HG02970 (cell line): Measurements from ENCODE around the gene IL32.

ENCODE experiments used
- ATAC-seq: cut with Tn5 transposase; IDR thresholded peaks from one replicate; pipeline ENCODE4 v1.9.1; 2021; ENCODE audit warnings: mild to moderate bottlenecking, moderate library complexity, moderate number of reproducible peaks; ENCODE audit not compliant: unreplicated experiment, low FRiP score

Gene IL32, protein sequence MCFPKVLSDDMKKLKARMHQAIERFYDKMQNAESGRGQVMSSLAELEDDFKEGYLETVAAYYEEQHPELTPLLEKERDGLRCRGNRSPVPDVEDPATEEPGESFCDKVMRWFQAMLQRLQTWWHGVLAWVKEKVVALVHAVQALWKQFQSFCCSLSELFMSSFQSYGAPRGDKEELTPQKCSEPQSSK

DNA sequence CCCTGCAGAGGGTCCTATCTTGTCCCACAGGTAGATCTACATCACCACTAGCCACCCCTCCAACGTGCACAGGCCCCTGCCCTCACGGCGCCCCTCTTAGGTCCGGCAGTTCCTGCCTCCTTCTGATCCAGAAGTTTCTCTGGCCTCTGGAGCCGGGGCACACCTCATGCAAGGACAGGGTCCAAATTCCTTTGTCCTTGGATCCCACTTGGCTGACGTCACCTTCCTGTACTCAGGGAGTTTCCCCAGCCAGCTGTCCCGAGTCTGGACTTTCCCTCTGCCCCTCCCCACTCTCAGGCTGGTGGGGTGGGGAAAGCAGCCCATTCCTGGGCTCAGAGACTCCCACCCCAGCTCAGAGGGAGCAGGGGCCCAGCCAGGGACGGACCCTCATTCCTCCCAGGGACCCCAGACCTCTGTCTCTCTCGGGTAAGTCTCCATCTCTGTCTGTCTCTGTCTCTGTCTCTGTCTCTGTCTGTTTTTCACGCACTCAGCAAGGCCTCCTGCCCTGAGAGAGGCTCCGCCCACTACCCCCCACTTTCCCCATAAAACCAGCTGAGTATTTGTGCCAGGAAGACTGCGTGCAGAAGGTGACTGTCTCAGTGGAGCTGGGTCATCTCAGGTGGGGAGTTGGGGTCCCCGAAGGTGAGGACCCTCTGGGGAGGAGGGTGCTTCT, at the start of gene IL32:
IL32 (plus strand) TSS at position 572 of the 673 bp plus-strand sequence. CDS start 172 bp downstream, outside the sequence.
- ATAC-seq = no peak

DNA sequence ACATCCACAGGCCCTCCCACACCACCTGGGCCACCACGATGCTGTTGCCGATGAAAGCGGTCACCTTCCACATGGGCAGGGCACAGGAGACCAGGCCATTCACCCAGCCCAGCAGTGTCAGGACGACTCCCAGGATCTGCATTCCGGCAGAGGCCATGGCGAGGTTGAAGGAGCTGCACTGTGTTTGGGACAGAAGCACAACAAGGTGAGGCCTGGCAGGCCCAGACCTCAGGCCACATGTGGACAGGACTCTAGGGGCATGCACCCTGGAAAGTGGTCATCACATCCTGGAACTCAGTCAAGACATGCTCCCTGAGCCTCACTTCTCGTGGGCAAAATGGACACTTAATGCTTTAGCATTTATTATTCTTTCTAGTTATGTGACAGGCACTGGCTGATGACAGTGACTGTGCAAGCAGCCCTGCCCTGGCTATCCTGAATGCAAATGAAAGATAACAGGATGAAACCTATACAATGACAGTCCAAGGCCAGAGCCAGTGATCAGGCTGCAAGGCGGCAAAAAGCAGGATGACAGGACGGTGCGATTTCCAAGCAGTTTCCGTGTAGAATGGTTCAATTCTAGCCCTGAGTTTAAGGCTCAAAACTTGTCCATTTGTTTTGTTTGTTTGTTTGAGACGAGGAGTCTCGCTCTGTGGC, 49.4 kb upstream of the IL32 start:
- ATAC-seq = no peak

DNA sequence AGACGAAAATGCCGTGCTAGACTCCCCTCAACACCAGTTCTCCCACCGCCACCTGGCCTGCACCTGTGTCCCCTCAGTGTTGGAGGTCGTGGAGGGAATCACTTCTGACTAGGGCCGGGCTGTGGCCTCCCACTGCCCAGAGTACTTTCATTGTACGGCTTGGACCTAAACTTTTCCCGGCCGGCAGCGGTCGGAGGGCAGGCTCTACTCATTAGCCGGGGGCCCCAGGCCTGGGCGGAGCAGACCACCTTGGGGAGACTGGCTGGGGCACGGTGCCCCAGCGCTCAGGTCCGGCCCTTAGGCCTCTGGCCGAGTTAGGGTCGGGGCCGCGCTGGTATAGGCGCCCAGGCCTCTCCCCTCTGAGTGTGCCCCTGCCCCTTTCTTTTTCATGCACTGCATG, 48.1 kb upstream of the IL32 start:
- no peak for ATAC-seq

DNA sequence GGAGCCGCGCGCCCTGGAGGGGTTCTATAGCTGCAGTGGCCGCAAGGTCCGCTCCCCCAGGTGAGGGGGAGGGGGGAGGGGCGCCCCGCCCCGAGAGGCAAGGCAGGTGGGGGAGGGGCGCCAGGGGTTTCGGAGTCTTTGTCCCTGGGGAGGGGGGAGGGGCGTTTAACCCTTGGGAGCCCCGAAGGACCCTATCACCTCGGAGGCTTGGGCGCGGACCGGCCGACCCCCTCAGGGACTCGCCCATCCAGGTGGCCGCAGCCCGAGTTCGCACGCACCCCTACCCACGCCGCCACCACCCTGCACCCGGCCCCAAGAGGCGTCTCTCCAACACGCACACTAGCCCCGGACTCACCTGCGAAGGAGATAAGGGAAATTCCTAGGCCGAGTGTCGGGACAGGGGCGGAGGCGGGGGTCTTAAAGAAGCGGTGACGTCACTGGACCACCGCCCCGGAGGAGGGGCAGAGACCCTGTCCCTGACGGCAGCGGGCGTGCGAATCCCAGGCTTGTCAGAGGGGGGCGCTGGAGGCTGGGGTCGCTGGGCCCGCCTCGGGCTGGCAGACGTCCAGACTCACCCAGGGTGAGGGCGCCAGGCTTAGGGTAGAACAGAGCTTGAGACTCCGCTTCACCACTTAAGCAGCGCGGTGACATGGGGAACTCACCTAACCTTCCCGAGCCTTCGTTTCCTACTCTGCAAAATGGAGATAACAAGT, 47.5 kb upstream of the IL32 start, which contains the start of gene CLDN6:
CLDN6 (minus strand) TSS at position 390 of the 713 bp plus-strand sequence. CDS start 2,162 bp downstream, outside the sequence.
- no peak for ATAC-seq

DNA sequence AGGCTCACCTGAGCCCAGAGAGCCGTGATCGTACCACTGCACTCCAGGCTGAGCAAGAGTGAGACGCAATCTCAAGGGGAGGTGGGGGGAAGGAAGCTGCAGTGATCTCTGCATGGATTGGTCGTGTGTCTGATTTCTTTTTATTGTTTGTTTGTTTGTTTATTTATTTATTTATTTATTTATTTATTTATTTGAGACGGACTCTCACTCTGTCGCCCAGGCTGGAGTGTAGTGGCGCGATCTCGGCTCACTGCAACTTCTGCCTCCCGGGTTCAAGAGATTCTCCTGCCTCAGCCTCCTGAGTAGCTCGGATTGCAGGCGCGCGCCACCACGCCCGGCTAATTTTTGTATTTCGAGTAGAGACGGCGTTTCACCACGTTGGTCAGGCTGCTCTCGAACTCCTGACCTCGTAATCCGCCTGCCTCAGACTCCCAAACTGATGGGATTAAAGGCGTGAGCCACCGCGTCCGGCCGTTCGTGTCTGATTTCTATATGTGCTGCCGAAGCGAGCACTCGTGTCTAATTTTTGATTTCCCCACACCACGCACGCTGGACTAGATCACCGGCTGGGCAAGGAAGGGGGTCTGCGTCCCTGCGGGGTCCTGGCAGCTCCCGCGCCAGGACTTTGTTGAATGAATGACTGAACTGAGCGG, 45.7 kb upstream of the IL32 start:
- no peak for ATAC-seq

DNA sequence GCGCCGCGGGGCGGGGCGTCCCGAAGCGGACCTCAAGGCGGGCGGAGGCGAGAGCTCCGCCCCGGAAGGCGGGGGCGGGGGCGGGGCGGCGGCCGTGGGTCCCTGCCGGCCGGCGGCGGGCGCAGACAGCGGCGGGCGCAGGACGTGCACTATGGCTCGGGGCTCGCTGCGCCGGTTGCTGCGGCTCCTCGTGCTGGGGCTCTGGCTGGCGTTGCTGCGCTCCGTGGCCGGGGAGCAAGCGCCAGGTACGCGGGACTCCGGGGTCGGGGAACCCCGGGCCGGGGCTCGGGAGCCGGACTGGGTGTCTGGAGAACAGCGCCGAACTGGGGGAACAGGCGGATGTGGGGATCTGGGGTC, 45.2 kb upstream of the IL32 start, which contains the start of gene TNFRSF12A:
TNFRSF12A (plus strand) TSS at position 122 of the 357 bp plus-strand sequence; CDS start at position 152, 30 bp downstream.
- ATAC-seq = no peak

DNA sequence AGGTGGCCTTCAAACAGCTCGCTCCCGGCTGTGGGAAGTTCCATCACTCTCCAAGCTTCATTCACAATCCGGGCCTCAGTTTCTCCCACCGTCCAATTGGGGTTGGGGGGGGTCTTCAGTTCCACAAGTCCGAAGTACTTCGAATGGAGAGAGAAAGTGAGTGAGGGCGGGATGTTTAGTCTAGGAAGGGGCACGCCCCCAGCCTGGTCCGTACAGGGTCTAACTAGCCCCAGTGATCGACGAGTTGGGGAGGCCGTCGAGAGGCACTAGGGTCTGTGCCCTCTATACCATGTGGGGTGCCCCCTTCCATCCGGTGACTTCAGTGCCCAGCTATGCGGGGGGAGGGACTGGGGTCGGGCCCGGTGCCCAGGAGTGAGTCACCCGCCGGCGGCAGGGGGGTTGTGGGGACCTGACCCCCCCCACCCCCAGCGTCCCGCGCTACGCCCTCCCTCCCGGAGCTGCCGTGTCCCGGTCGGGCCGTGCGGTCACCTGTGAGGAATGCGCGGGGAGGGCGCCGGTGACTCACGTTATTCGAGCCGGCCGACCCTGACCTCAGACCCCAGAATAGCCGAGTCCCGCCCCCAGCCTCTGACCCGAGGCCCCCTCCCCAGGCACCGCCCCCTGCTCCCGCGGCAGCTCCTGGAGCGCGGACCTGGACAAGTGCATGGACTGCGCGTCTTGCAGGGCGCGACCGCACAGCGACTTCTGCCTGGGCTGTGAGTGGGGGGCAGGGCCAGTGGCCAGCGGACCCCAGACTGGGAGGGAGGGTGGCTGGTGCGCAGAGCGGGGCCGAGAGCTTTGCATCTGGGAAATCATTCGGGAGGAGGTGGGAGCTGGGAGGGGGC, 44.6 kb upstream of the IL32 start:
- ATAC-seq = peak; percentile 3

DNA sequence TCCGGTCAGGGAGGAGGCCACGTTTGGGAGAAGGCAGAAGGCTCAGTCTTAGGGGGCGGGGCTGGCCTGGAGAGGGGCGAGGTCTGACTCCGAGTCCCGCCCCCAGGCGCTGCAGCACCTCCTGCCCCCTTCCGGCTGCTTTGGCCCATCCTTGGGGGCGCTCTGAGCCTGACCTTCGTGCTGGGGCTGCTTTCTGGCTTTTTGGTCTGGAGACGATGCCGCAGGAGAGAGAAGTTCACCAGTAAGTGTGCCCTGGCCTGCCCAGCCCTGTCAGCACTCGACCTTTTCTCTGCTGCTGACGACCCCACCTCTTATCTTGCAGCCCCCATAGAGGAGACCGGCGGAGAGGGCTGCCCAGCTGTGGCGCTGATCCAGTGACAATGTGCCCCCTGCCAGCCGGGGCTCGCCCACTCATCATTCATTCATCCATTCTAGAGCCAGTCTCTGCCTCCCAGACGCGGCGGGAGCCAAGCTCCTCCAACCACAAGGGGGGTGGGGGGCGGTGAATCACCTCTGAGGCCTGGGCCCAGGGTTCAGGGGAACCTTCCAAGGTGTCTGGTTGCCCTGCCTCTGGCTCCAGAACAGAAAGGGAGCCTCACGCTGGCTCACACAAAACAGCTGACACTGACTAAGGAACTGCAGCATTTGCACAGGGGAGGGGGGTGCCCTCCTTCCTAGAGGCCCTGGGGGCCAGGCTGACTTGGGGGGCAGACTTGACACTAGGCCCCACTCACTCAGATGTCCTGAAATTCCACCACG, 43.8 kb upstream of the IL32 start:
- ATAC-seq = peak; percentile 22

DNA sequence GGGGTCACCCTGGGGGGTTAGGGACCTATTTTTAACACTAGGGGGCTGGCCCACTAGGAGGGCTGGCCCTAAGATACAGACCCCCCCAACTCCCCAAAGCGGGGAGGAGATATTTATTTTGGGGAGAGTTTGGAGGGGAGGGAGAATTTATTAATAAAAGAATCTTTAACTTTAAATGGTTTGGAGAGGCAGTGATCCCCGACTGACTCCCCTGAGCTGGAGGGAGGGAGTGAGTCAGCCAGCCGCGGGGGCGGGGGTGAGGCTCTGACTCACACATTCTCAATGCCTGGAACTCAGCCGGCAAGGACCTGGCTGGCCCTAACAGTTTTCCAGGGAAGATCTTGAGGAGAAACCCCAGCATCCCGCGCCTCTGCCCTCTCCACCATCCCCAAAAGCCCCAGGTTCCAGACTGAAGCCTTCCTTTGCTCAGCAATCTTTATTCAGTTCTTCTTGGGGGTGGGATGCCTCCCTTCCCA, 43.2 kb upstream of the IL32 start:
- no peak for ATAC-seq

DNA sequence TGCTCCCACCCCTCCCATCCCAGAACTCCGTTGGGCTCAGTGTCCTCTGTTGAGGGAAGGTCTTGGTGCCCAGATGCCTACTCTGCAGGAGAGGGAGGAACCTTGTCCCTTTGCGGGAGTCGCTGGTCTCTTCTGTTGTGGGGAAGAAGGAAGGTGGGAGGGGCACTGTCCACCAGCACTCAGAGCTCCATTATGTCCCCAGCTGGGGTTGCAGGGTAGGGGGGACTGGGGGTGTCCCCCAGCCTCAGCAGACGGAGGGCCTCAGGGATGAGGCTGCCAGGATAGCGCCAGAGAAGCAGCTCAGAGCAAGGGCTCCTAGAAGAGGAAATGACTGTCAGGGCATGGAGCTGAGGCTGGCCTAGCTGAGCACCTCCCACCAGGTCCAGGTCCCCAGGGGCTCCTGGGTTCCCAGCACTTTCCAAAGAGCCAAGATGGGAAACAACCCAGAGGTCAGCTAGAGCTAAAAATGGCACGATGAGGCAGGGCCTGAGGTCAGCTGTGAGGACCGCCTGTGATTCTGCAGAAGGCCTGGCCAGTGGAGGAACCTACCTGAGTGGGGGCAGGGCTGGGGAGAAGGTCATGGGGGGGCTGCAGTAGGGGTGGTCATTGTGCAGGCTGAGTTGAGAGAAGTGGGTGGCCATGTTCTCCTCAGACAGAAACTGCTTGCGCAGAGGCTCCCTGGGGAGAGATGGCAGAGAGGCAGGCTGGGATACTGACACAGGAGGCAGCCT, 42.6 kb upstream of the IL32 start:
- ATAC-seq = no peak

DNA sequence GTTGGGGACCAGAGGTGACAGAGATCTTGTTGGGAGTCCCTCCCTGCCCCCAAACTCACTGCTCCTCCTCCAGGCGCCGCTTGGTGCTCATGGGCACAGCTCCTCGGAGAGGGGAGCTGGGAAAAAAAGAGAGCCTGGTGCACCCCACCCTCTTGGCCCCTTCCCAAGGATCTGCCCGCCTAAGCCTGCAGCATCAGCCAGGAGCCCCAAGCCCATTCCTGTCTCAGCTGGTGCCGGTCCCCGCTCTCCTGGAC, 42.1 kb upstream of the IL32 start:
- no peak for ATAC-seq

DNA sequence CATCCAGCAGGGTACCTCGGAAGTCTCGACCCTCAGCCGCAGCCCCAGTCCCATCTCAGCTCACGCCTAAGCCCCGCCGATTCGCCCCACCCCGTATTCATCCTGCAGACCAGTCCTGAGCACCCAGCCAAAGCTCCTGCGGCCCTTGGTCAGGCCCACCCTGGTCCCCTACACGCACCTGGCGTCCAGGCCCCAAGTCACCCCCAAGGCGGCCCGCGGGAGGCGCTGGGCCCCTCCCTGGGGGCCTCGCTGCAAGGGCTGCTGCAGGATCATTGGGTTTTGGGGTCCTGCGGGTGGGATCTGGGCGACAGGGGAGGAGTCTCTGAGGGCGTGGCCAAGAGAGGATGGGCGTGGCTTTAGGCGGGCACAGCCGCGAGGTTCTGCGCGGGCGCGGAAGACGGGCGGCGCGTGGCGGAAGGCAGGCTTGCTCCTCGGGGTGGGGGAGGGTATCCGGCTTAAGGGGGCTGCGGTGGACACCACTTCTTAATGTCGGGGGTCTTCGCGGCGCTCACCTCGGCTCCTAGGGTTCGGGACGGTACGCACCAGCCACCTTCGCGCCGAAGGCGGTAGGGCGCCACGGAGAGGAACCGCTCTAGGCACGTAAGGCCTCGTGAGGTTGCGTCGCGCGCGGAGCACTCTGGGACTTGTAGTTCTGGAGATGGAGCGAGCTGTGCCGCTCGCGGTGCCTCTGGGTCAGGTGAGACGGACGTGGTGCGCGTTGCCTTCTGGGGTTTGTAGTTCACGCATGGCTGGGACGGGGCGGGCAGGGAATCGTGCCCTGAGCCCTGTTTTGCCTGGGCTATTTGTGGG, 41.6 kb upstream of the IL32 start, which contains the start of the genes HCFC1R1 and THOC6:
HCFC1R1 (minus strand) TSS at position 274 of the 810 bp plus-strand sequence; CDS start at position 273, 1 bp downstream.
THOC6 (plus strand) TSS at position 367 of the 810 bp plus-strand sequence; CDS start at position 659, 292 bp downstream.
- peak; percentile 62 for ATAC-seq

DNA sequence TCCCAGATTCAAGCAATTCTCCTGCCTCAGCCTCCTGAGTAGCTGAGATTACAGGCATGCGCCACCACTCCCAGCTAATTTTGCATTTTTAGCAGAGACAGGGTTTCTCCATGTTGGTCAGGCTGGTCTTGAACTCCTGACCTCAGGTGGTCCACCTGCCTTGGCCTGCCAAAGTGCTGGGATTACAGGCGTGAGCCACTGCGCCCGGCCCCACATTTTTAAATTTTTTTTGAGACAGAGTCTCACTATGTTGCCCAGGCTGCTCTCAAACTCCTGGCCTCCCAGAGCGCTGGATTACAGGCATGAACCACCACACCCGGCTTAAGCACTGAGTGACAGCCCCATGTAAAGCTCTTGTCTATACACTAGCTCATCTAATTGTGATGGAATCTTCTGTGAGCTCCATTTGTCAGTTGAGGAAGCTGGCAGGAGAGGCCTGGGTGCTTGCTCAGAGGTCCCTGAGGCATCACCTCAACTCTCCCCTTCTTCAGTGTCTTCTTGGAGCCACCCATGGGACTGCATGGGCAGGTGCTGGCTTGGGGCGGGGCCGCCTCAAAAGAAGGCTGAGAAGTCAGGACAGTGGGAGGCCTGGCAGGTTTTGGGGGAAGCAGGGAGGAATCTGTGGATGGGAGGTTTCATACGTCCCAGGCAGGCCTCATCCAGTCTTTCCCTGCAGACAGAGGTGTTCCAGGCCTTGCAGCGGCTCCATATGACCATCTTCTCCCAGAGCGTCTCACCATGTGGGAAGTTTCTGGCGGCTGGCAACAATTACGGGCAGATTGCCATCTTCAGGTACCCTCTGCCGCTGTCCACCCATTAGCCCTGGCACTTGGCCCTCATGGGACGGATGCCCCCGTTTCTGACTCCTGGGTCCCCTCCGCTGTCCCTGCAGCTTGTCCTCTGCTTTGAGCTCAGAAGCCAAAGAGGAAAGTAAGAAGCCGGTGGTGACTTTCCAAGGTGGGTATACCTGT, 40.1 kb upstream of the IL32 start:
- no peak for ATAC-seq

DNA sequence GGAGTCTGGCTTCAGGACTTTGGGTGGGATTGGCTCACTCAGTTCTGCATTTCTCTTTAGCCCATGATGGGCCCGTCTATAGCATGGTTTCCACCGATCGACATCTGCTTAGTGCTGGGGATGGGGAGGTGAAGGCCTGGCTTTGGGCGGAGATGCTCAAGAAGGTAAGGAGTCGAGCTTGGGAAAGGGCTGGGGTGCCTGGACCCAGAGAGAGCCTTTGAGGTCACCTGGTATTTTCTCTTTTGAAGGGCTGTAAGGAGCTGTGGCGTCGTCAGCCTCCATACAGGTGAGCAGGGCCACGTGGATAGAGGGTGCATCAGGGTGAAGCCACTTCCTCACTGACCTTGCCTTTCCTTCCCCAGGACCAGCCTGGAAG, 39.4 kb upstream of the IL32 start:
- no peak for ATAC-seq

DNA sequence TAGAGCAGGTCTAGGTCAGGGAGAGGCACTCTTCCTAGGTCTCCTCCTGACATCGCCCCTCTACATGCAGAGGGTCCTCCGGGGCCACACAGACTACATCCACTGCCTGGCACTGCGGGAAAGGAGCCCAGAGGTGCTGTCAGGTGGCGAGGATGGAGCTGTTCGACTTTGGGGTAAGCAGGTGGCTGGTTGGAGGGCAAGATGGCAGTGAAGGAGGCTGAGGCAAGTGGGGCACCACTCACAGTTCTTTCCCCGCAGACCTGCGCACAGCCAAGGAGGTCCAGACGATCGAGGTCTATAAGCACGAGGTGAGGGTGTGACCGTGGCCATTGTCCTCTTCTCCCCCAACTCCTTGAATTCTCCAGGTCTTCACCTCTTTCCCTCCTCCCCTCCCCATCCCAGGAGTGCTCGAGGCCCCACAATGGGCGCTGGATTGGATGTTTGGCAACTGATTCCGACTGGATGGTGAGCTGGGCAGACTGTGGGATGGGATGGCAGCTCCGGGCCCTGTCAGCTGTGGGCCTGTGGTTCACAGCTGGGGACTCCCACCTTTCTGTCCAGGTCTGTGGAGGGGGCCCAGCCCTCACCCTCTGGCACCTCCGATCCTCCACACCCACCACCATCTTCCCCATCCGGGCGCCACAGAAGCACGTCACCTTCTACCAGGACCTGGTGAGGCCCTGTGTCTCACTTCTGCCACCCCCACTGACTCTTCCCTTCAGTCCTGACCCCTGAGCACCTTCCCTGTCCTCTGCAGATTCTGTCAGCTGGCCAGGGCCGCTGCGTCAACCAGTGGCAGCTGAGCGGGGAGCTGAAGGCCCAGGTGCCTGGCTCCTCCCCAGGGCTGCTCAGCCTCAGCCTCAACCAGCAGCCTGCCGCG, 38.6 kb upstream of the IL32 start:
- ATAC-seq = no peak
